ENCODE measurements around the gene METTL3.
A peak's percentile ranks its signal among the peaks of the same experiment; 100 is the strongest.

Gene METTL3

DNA sequence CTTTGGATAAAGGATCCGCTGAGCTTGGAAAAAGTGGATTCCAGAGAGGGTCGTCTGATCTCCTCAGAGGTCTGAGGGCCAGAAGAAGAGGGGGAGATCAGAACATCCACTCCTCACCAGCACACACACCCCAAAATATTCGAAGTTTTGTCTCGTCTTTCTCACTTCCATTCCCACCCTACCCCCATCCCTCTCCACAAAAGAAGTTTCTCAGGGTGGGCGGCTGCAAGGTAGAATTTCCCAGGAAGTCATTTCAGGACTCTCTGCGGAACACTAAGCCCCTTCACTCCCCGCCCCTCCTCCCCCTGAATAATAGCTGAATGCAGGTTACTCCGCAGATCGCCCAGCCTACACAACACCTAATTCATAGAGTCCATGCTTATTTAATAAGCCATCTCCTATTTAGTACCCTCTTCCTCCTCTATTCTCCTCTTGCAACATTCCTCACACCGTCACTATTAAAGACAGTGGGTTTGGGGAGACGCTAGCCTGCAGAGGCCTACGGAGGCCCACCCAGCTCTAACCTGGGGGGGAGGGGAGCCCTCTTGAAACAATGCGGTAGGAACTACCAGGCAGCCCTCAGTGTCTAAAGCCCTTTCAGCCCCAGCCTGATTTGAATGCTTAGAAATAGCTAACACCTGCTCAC, 15.7 kb upstream of the METTL3 start:
- peak overlapping the region; percentile 69 to 71 for H3K4me3 ChIP-seq (ENCODE audit: low read depth in 1 of 2, low read length in 2 of 2)
- H3K27me3 ChIP-seq (ENCODE audit: control insufficient read depth in 1 of 2, insufficient read depth in 2 of 2, low read length in 2 of 2): no peaks in the 10 kb centered on the region
- peak overlapping the region in 1 of 2 donors; percentile 51 for H3K9ac ChIP-seq (ENCODE audit: low read depth in 1 of 2, low read length in 2 of 2)
- H3K36me3 ChIP-seq (ENCODE audit: control insufficient read depth in 1 of 2, insufficient read depth in 2 of 2, low read length in 2 of 2): no peaks in the 10 kb centered on the region
- H3K27ac ChIP-seq (ENCODE audit: low read depth, low read length): no peak overlapping the region
- no peaks in the 10 kb centered on the region for H3K9me3 ChIP-seq (ENCODE audit: control insufficient read depth in 1 of 2, low read length in 2 of 2)
- peaks cover 3 to 9% of the 10 kb centered on the region in 2 donors for H3K4me1 ChIP-seq (ENCODE audit: control insufficient read depth in 1 of 2, insufficient read depth in 2 of 2, low read length in 2 of 2)

- Histone ChIP-seq H3K27ac (ENCODE audit: low read depth, low read length) (no peak within 1 kb of the TSS), H3K9me3 (ENCODE audit: control insufficient read depth in 1 of 2, low read length in 2 of 2) (no peaks in the 10 kb centered on the region), H3K4me1 (ENCODE audit: control insufficient read depth in 1 of 2, insufficient read depth in 2 of 2, low read length in 2 of 2) (peaks cover 3 to 9% of the 10 kb centered on the region in 2 donors), H3K9ac (ENCODE audit: low read depth in 1 of 2, low read length in 2 of 2) (peak within 1 kb of the TSS in 1 of 2 donors; percentile 51), H3K4me3 (ENCODE audit: low read depth in 1 of 2, low read length in 2 of 2) (peak within 1 kb of the TSS; percentile 69 to 71), H3K36me3 (ENCODE audit: control insufficient read depth in 1 of 2, insufficient read depth in 2 of 2, low read length in 2 of 2) (no peaks in the 10 kb centered on the region), H3K27me3 (ENCODE audit: control insufficient read depth in 1 of 2, insufficient read depth in 2 of 2, low read length in 2 of 2) (no peaks in the 10 kb centered on the region)
Measured at GRCh38 chr14:21525962-21526671, 15.0 kb upstream of the METTL3 start, which contains the start of gene SALL2. TSS of gene SALL2 (minus strand) at chr14:21526346. CDS start at chr14:21526127, 219 bp downstream.

DNA sequence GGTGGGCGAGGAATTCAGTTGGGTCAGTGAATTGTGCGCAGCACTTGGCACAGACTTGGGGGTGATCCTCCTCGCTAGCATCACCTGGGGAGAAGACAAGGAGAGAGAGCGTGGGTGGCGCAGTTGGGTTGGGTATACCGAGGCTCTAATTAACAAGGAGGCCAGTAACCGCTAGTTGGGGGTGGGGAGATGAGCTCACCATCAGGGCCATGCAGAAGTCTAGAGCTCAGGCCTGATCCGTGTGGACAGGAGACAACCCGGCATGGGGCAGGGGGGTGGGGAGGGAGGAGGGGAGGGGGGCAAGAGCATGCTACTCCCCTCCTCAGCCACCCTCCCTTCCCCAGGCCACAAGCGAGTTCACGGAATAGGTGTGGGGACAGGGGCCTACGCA, 14.4 kb upstream of the METTL3 start:
- H3K4me3 ChIP-seq (ENCODE audit: low read depth in 1 of 2, low read length in 2 of 2): peak overlapping the region; percentile 69 to 71
- peak overlapping the region in 1 of 2 donors; percentile 51 for H3K9ac ChIP-seq (ENCODE audit: low read depth in 1 of 2, low read length in 2 of 2)
- H3K27me3 ChIP-seq (ENCODE audit: control insufficient read depth in 1 of 2, insufficient read depth in 2 of 2, low read length in 2 of 2): no peaks in the 10 kb centered on the region
- no peak overlapping the region for H3K27ac ChIP-seq (ENCODE audit: low read depth, low read length)
- no peaks in the 10 kb centered on the region for H3K36me3 ChIP-seq (ENCODE audit: control insufficient read depth in 1 of 2, insufficient read depth in 2 of 2, low read length in 2 of 2)
- peaks cover 3 to 9% of the 10 kb centered on the region in 2 donors for H3K4me1 ChIP-seq (ENCODE audit: control insufficient read depth in 1 of 2, insufficient read depth in 2 of 2, low read length in 2 of 2)
- no peaks in the 10 kb centered on the region for H3K9me3 ChIP-seq (ENCODE audit: control insufficient read depth in 1 of 2, low read length in 2 of 2)

- Histone ChIP-seq H3K27me3 (ENCODE audit: control insufficient read depth in 1 of 2, insufficient read depth in 2 of 2, low read length in 2 of 2) (no peaks in the 10 kb centered on the region), H3K27ac (ENCODE audit: low read depth, low read length) (no peak overlapping the region), H3K4me1 (ENCODE audit: control insufficient read depth in 1 of 2, insufficient read depth in 2 of 2, low read length in 2 of 2) (peaks cover 3 to 9% of the 10 kb centered on the region in 2 donors), H3K9ac (ENCODE audit: low read depth in 1 of 2, low read length in 2 of 2) (no peak overlapping the region), H3K36me3 (ENCODE audit: control insufficient read depth in 1 of 2, insufficient read depth in 2 of 2, low read length in 2 of 2) (no peaks in the 10 kb centered on the region), H3K4me3 (ENCODE audit: low read depth in 1 of 2, low read length in 2 of 2) (peak overlapping the region; percentile 69 to 71), H3K9me3 (ENCODE audit: control insufficient read depth in 1 of 2, low read length in 2 of 2) (no peaks in the 10 kb centered on the region)
Measured at GRCh38 chr14:21524575-21525490, 13.7 kb upstream of the METTL3 start.

GRCh38 chr14:21523203-21523602, 12.1 kb upstream of the METTL3 start:
- H3K4me3 ChIP-seq (ENCODE audit: low read depth in 1 of 2, low read length in 2 of 2): no peak overlapping the region
- H3K9ac ChIP-seq (ENCODE audit: low read depth in 1 of 2, low read length in 2 of 2): no peak overlapping the region
- no peaks in the 10 kb centered on the region for H3K9me3 ChIP-seq (ENCODE audit: control insufficient read depth in 1 of 2, low read length in 2 of 2)
- peaks cover 3 to 9% of the 10 kb centered on the region in 2 donors for H3K4me1 ChIP-seq (ENCODE audit: control insufficient read depth in 1 of 2, insufficient read depth in 2 of 2, low read length in 2 of 2)
- no peaks in the 10 kb centered on the region for H3K27me3 ChIP-seq (ENCODE audit: control insufficient read depth in 1 of 2, insufficient read depth in 2 of 2, low read length in 2 of 2)
- no peaks in the 10 kb centered on the region for H3K36me3 ChIP-seq (ENCODE audit: control insufficient read depth in 1 of 2, insufficient read depth in 2 of 2, low read length in 2 of 2)
- no peak overlapping the region for H3K27ac ChIP-seq (ENCODE audit: low read depth, low read length)

DNA sequence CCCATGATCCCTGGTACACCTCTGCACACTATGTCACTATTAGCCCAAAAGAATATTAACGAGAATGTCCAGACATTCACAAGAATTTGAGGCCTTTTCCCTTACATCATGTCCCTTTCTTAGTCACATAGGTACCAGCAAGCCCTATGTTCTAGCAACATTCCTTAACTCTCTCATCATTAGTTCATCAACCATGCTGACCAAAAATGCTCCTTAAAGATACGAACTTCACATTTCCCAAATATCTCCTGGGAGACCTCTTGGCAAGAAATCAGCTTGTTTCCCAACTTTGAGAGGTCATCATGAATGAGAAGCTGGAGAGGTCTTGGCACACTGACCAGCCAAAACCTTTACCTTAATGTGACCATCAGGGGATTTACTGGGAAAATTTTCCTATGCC, 10.4 kb upstream of the METTL3 start:
- no peak overlapping the region for H3K9ac ChIP-seq (ENCODE audit: low read depth in 1 of 2, low read length in 2 of 2)
- H3K36me3 ChIP-seq (ENCODE audit: control insufficient read depth in 1 of 2, insufficient read depth in 2 of 2, low read length in 2 of 2): no peaks in the 10 kb centered on the region
- H3K9me3 ChIP-seq (ENCODE audit: control insufficient read depth in 1 of 2, low read length in 2 of 2): no peaks in the 10 kb centered on the region
- peaks cover under 1 to 3% of the 10 kb centered on the region in 2 donors for H3K4me1 ChIP-seq (ENCODE audit: control insufficient read depth in 1 of 2, insufficient read depth in 2 of 2, low read length in 2 of 2)
- H3K27me3 ChIP-seq (ENCODE audit: control insufficient read depth in 1 of 2, insufficient read depth in 2 of 2, low read length in 2 of 2): no peaks in the 10 kb centered on the region
- H3K27ac ChIP-seq (ENCODE audit: low read depth, low read length): no peak overlapping the region
- no peak overlapping the region for H3K4me3 ChIP-seq (ENCODE audit: low read depth in 1 of 2, low read length in 2 of 2)

DNA sequence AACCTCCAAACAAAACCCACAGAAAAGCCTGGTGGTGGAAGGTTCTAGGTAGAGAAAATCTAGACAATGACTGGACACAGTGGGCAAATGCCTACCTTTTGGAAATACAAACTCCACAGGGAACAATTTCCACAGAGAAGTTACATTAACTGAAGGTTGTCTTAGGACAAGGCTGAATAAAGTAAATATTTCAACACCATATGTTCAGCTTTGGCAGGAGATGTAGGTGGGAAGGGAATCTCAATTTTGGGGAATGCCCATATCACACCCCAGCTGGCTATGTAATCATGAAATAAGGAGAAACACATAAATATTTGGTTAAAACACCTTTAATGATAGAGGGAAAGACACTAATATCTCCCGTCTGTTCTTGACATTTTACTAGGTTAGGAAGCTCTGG, 9.6 kb upstream of the METTL3 start:
- Histone ChIP-seq H3K4me3 (ENCODE audit: low read depth in 1 of 2, low read length in 2 of 2) (no peak overlapping the region), H3K9me3 (ENCODE audit: control insufficient read depth in 1 of 2, low read length in 2 of 2) (no peaks in the 10 kb centered on the region), H3K36me3 (ENCODE audit: control insufficient read depth in 1 of 2, insufficient read depth in 2 of 2, low read length in 2 of 2) (no peaks in the 10 kb centered on the region), H3K27me3 (ENCODE audit: control insufficient read depth in 1 of 2, insufficient read depth in 2 of 2, low read length in 2 of 2) (no peaks in the 10 kb centered on the region), H3K4me1 (ENCODE audit: control insufficient read depth in 1 of 2, insufficient read depth in 2 of 2, low read length in 2 of 2) (peaks cover 0 to 3% of the 10 kb centered on the region in 2 donors), H3K9ac (ENCODE audit: low read depth in 1 of 2, low read length in 2 of 2) (no peak overlapping the region), H3K27ac (ENCODE audit: low read depth, low read length) (no peak overlapping the region)

DNA sequence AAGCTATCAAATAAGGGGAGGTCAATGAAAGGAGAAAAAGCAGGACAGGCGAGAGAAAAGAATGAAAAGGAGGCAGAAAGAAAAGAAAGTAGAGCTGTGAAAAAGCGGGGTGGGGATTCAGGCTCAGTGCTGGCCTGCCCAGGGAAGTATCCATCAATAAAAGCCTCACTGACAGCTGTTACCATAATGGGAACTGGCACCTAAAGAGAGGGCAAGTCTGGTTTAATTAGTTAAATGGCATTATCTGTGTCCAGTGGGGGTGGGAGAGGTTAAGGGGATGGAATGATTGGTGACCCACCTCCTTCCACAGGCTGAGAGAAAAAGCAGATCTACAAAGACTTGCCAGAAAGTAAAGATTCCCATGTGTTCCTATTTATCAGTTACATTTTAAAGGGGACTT, 7.6 kb upstream of the METTL3 start:
- no peak overlapping the region for H3K9ac ChIP-seq (ENCODE audit: low read depth in 1 of 2, low read length in 2 of 2)
- H3K27me3 ChIP-seq (ENCODE audit: control insufficient read depth in 1 of 2, insufficient read depth in 2 of 2, low read length in 2 of 2): no peaks in the 10 kb centered on the region
- no peak overlapping the region for H3K4me3 ChIP-seq (ENCODE audit: low read depth in 1 of 2, low read length in 2 of 2)
- no peaks in the 10 kb centered on the region for H3K9me3 ChIP-seq (ENCODE audit: control insufficient read depth in 1 of 2, low read length in 2 of 2)
- no peaks in the 10 kb centered on the region for H3K4me1 ChIP-seq (ENCODE audit: control insufficient read depth in 1 of 2, insufficient read depth in 2 of 2, low read length in 2 of 2)
- no peak overlapping the region for H3K27ac ChIP-seq (ENCODE audit: low read depth, low read length)
- H3K36me3 ChIP-seq (ENCODE audit: control insufficient read depth in 1 of 2, insufficient read depth in 2 of 2, low read length in 2 of 2): no peaks in the 10 kb centered on the region

DNA sequence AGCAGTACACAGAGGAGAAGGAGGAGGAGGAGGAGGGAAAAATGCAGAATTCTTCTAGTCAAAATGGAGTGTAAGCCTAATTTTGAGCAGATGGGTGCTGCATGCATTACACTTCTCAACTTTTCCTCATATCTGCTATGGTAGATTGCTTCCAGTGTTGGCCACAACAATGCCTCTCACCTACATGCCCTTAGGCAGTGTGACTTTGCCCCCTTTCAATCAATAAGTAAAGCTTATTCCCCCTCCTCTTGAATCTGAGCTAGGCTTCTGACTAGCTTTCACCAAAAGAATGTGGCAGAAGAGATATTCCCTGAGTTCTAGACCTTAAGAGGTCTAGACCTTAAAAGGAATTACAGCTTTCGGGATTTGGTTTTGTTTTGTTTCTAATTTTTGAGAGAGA, 3.2 kb upstream of the METTL3 start:
- Histone ChIP-seq H3K27ac (ENCODE audit: low read depth, low read length) (no peak overlapping the region), H3K36me3 (ENCODE audit: control insufficient read depth in 1 of 2, insufficient read depth in 2 of 2, low read length in 2 of 2) (no peaks in the 10 kb centered on the region), H3K9ac (ENCODE audit: low read depth in 1 of 2, low read length in 2 of 2) (no peak overlapping the region), H3K4me3 (ENCODE audit: low read depth in 1 of 2, low read length in 2 of 2) (no peak overlapping the region), H3K9me3 (ENCODE audit: control insufficient read depth in 1 of 2, low read length in 2 of 2) (no peaks in the 10 kb centered on the region), H3K4me1 (ENCODE audit: control insufficient read depth in 1 of 2, insufficient read depth in 2 of 2, low read length in 2 of 2) (peaks cover 10 to 12% of the 10 kb centered on the region in 2 donors), H3K27me3 (ENCODE audit: control insufficient read depth in 1 of 2, insufficient read depth in 2 of 2, low read length in 2 of 2) (no peaks in the 10 kb centered on the region)
